Hematopoietic multipotent progenitor cell treated with erythropoietin and hydrocortisone succinate and interleukin-3 and kit ligand, for 6 days (in vitro differentiated cells): ENCODE measurements around the gene PPAT.
"Not testable (repeated sequence)": the region's sequence is repeated elsewhere in the genome, so short reads cannot be mapped to it uniquely, and the experiment has no call there.

Experiments
- DNase-seq: peaks from one replicate; pipeline ENCODE4 v3.0.0-alpha.2; 2015

The PPAT gene

GRCh38 chr4:56374956-56375355, 60.5 kb downstream of the PPAT start:
- DNase-seq = no peak

GRCh38 chr4:56372774-56373173, 62.6 kb downstream of the PPAT start:
- DNase-seq = no peak

GRCh38 chr4:56371426-56372220, 63.8 kb downstream of the PPAT start:
- DNase-seq = no peak

- no peak for DNase-seq
These were observed 65.0 kb downstream of the PPAT start for GRCh38 chr4:56370377-56370776.

GRCh38 chr4:56362981-56363380, 72.4 kb downstream of the PPAT start:
- not testable (repeated sequence) for DNase-seq

GRCh38 chr4:56360071-56360470, 75.3 kb downstream of the PPAT start:
- DNase-seq = no peak

- no peak for DNase-seq
These were observed 78.8 kb downstream of the PPAT start for GRCh38 chr4:56356650-56357049.

- no peak for DNase-seq
These were observed 86.8 kb downstream of the PPAT start for GRCh38 chr4:56348576-56348975.

GRCh38 chr4:56345458-56345857, 90.0 kb downstream of the PPAT start:
- no peak for DNase-seq
